NCI-H345 (cell line): ENCODE data around the gene TADA2A.
A peak's percentile ranks its signal among the peaks of the same experiment; 100 is the strongest.

Experiments used
- DNase-seq: peaks from one replicate; lab custom pipeline; 2025; lab: John Stamatoyannopoulos, UW

The TADA2A gene, protein sequence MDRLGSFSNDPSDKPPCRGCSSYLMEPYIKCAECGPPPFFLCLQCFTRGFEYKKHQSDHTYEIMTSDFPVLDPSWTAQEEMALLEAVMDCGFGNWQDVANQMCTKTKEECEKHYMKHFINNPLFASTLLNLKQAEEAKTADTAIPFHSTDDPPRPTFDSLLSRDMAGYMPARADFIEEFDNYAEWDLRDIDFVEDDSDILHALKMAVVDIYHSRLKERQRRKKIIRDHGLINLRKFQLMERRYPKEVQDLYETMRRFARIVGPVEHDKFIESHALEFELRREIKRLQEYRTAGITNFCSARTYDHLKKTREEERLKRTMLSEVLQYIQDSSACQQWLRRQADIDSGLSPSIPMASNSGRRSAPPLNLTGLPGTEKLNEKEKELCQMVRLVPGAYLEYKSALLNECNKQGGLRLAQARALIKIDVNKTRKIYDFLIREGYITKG

DNA sequence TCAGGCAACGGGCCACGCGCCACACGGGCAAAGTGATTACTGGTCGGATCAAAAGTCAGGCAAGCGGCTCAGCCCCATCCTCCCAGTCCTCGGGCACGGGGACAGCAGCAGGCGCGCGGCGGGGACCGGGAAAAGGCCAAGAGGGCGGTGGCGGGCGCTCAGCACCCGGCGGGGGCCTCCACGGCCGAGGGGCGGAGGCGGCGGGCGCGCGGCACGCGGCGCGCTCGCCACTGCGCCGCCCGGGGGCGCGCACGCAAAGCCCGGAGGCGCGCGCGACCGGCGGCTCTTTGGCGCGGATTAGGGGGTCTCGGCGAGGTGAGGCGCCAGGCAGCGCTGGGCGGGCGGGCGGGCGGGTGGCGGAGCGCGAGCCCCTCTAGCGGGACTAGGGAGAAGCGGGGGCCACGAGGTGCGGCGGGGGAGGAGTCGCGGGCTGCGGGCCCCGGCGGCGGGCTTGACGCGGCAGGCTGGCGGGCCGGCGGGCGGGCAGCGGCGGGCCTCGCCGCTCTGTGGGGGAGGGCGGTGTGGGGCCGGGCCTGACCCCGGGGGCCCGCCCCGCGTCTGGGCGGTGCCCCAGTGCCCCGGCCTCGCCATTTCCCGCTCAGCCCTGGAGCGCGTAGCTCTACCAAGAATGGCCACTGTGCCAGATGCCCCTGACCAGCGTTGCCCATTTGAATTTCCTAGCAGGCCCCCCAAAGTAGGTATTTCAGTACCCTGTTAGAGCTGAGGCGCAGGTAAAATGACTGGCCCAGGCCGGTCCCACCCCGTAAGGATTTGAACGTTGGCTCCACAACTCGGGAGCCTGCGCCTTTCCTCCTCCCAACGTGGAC lies at the start of gene TADA2A, which contains the start of gene ACACA:
Gene TADA2A, plus strand, starts transcription at position 252 of the 827 bp plus-strand sequence. CDS start 4,480 bp downstream, outside the sequence.
Gene ACACA, minus strand, starts transcription at position 202 of the 827 bp plus-strand sequence. CDS start 537 bp downstream, outside the sequence.
- DNase-seq: peak; percentile 83

DNA sequence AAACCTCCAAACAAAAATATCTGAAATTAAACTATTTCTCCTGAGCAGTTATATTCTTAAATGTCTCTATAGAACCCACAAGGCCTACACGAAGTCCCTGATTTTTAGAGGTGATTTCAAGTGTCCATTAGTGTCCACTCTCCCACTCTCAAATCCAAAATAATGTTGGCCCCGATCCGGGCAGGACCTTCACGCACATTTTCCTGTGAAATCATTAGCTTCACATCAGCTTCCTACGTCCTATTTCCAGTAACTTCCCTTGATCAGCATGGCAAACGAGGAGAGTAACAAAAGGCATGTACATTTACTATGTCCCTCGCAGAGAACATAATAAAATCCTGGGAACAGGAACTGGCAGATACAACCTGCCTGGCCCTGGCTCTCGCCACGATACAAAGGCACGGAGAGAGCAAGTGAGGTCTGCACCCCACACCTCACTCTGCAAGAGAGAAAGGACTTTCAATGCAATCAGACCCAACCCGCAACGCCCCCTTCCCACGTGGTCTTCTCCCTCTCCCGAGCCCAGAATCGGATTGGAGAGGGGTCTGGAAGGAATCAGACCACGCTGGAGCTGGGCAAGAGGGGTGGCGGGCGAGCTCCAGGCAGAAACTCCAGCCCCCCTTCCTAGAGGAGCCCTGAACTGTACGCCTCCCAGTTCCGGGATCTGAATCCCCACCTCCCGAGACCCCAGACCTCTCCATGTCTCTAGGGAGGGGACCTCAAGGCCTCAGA lies 48.4 kb upstream of the TADA2A start:
- DNase-seq: peak; percentile 65

DNA sequence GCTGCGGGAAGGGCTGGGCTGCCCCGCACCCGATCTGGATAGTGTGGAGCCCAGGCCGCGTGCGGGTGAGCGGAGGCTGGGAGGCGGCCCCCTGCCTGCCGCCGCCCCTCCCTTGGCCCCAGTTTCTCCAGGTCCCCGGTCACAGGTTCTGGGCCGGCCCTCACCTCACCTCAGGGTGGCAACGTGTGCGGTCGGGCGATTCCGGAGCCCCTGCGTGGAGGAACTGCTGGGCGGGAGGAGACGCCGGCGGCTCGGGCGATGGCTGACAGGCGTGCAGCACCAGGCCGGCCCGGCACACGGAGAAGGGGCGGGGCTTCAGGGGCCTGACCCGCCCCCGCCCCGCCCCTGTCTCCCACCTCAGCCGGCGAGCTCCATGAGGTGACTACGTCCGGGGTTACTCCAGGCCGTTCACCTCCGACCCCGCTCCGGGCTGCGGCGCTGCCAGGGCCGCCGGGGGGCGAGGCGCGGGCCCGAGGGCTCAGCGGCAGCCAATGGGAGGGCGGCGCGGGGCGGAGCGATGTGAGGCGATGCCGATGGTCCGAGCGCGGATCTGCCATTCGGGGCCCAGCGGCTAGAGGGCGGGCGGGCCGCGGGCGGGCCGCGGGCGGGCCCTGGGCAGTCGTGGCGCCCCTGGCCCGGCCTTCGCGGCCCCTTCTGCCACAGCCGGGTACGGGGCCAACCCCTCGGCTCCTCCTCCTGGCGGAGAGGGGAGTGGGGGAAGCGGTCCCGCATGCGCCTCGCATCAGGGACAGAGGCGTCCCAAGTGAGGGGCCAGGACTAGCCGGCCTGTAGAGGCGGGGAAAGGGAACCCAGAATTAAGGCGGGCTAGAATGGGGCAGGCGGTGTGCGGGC lies 47.6 kb upstream of the TADA2A start:
- peak; percentile 79 for DNase-seq

DNA sequence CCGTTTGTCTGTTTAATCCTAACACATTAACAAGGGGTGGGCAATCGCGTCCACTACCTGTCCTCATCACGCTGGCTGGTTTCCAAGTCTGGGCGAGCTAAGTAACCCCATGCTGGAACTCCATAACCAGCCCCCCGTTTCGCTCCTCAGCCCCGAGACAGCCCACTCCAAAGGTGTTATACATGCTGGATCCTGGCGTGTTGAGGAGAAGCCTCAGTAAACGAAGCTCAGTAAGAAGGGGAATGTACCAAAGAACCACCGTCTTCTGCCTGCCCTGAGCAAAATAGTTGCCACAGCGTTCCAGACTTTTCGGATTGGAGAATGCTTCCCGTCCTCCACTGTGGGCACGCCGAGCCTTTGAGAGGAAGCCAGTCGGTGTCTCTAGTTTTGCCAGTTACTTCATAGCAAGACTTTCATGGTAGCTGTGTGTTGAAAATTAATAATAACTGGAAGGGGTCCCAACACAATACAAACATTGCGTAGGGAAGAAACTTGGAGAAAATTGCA lies 47.0 kb upstream of the TADA2A start:
- DNase-seq: no peak

DNA sequence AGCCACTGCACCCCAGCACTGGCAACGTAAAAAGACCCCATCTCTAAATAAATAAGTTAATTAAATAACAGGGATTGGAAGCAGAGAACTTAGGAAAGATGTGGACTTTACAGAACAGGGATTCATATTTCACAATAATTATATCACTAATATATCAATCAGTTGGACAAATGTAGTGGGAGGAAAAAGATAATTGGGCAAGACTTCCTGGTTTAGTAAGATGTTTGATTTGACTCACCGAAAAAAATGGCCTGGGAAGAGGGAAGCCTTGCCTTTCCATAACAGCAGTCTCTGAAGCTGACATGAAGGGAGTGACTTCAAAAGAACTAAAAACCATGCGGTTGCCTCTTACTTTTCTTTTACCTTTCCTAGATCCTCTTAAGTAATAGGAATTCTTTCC lies 46.1 kb upstream of the TADA2A start:
- DNase-seq: no peak

DNA sequence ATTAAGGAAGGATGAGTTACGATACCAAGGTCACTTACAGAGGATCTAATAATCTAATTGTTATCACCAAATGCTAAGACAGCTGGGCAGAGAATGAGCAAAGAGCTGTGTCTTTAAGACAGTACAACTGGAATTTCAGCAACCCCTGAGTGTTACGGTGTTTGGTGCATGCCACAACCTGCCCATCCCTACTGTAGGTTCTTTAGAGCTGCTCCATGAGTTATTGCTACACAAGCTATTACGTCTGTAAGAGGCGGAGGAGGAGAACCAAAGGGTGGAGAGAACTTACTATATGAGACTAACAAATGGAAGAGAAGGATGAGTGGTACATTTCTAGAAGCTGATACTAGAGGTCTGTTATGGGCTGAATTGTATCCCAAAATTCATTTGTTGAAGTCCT lies 45.1 kb upstream of the TADA2A start:
- DNase-seq: no peak

DNA sequence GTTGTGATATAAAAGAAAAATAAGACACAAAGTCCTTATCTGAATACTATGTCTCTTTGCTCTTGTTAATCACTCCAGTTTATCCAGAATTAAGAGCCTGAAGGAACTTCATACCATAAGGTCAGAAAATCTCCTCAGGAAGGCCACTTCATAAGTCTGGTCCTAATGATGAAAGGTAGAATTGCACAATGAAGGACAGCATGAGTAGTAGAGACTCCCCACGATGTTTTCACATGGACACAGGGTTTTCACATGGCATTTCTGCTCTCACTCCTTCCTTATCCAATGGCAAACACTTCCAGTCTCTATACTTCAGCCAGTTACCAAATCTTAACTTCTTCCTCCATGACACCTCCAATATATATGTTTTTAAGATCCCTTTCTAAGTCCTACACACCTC lies 41.1 kb upstream of the TADA2A start:
- DNase-seq: no peak

DNA sequence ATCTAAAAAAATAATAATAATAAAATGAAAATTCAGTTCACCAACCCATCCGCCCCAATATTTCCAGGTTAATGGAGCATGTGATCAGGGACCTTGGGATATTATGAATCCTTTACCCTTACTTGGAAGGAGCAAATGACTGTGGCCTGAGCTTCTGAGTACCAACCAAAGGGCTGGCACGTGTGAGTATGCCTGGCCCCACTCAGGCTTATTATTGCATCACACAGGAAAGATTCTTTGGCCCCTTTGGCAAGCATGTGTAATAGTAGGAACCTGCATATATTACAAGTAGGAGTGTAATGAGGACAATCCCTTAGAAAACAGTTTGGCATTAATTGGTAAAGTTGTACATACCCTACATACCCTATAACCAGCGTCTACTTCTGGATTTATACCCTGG lies 38.1 kb upstream of the TADA2A start:
- DNase-seq: no peak

DNA sequence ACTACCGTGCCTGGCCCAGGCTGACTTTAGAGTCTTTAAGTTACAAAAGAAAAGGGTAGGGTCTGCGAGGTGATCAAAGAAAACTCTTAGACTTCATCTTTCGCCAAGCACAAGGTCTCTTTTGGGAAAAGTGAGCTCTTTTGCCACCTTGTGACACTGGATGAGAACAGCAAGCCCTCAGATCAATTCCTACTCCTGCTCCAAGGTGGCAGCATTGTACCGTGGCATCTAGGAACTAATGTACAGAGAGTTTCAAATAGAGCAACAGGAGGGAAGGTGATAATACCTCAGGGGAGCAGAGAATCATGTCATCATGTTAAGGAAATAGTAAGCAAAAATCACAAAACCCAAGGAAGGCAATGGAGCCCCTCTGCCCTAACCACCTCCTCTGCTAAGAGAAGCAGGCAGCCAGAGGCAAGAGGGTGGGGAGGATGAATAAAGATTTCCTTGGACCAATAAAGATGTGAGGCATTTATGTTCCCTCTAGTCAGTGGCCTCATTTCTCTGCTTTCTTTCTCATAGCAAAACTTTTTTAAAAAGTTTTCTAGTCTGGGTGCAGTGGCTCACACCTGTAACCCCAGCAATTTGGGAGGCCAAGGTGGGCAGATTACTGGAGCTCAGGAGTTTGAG lies 33.0 kb upstream of the TADA2A start:
- DNase-seq: peak; percentile 67

DNA sequence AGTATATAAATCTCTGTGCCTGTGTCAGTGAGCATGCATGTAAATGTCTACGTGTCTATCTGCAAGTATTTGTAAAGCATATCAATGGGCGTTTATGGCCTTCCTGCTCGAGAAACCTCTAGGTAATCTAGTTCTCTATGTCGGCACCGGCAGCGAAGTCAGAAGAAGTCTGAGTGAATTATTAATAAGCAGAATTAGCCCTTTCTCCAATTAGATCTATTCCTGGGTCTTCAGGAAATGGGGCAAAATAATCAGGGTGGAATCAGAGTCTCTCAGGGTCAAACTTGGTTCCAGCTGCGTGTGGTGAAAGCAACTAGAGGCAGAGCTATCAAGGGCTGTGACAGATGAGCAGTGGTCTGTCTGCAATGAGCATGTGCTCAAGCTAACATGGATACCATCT lies 31.0 kb upstream of the TADA2A start, which contains the start of gene C17orf78:
Gene C17orf78, plus strand, starts transcription at position 280 of the 400 bp plus-strand sequence. Its CDS starts 108 bp downstream, at position 388.
- DNase-seq: no peak

DNA sequence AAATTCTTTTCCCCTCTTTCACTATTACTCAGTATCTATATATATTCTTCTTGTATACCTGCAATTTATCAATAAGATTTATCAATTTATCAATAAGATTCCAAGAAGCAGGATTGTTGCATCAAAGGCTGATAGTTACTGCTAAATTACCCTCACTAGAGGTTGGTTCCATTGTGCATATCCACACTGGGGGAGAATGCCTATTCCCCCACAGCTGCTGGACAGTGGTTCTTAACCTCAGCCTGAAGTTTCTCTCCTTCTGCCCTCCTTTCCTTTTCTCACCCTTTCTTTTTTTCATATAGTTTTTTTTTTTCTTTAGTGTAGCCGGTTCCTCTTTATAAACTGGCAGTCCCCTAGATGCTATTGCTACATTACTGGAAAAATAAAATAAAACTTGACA lies 24.6 kb upstream of the TADA2A start:
- no peak for DNase-seq

DNA sequence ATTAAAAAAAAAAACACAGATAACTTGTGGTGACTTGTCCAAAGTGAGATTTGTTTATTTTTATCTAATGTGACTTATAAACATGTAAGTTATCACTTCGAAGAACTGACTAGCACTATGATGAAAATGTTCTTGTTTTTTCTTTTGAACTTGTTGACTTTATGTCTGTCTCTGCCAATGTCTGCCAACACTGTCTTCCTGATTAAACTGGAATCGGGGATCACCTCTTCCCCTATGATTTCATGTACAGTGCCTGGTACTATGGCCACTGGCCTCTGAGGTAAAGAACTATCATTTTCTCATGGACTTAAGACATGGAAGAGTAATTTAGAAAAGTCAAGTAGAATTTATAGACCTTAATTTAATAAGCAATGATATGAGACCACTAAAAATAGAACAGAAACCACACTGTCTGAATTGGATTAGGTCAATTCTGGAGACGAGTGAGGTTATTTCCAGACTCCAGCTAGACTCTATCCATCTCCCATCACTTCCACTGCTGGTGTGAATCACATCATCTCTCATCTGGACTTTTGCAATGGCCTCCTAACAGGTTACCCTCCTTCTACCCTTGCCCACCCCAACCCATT lies 22.0 kb upstream of the TADA2A start:
- no peak for DNase-seq

DNA sequence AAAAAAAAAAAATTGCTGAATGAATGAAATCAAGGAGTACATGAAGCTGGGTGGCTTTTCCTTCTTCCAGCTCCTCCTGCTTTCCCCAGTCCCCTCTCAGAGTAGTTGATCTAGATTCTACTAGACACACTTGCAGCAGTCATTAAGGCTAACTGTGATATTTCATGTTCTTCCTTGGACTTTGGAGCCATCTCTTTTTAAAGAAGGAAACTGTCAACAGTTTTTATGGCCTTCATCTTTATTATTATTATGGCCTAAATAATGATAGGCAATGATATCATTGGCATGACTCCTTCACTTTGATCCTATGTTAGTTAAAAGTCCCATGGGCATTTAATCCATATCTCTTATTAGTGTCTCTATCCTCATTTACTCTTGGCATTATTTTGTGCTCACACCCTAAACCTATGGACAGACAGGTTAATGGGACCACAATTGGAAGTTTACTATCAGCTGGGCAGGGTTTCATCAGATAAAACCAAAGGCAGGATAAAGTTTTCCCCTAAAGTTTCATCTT lies 21.2 kb upstream of the TADA2A start:
- no peak for DNase-seq

DNA sequence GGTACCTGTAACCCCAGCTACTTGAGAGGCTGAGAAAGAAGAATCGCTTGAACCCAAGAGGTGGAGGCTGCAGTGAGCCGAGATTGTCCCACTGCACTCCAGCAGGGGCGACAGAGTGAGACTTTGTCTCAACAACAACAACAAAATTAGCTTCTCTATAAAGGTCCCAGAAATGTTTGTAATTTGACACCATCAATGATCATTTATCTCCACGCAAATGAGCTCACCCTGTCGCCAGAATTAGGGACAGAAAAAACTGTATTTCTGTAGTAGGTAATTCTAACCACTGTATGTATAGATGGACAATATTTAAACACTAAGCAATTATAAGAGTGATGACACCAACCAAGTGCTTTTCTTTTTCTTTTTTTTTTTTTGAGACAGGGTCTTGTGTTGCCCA lies 20.2 kb upstream of the TADA2A start:
- DNase-seq: no peak

DNA sequence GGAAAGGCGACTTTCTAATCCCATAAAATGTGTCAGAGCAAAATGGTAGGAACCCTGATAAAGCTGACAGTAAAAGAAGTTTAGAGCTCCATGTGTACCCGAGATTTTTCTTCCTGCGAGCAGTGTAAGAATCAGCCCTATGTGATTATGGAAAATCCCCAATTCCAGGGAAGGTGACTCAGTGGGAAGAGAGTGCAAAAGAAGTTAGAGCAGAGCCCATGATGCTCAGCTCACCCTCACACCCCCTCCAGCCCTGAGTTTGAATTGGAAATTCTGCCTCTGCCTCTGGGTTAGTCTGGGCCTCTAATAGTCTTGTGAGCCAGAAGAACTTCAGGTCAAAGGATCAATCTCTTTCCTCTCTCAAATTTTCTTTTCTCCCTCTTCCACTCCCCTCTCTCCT lies 18.4 kb upstream of the TADA2A start:
- DNase-seq: no peak

DNA sequence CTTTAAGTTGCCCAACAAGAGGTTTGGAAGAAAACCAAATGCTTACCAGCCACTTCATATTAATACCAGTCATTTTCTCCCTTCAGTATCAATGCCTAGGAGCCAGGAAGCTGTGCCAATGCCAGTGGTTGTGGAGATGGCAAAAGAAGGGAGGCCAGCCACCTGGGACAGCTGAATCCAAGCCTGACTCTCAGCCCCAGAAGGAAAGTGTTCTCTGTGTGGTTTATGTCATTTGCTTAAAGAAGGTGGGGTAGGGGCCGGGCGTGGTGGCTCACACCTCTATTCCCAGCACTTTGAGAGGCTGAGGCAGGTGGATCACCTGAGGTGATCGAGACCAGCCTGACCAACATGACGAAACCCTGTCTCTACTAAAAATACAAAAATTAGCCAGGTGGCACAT lies 17.5 kb upstream of the TADA2A start:
- DNase-seq: no peak

DNA sequence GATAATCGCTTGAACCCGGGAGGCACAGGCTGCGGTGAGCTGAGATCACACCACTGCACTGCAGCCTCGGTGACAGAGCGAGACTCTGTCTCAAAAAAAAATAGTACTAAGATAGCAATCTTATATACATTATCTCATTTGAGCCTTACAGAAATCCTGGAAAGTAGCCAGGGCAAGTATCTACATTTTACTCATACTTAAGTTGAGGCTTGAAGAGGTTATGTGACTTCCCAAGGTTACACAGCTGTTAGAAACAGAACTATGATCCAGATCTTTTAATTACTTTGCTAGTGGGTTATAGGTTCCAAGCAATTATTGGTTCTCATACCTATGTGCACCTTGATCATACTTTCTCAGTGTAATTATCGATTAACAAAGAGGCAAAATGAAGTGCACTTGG lies 15.5 kb upstream of the TADA2A start:
- no peak for DNase-seq

DNA sequence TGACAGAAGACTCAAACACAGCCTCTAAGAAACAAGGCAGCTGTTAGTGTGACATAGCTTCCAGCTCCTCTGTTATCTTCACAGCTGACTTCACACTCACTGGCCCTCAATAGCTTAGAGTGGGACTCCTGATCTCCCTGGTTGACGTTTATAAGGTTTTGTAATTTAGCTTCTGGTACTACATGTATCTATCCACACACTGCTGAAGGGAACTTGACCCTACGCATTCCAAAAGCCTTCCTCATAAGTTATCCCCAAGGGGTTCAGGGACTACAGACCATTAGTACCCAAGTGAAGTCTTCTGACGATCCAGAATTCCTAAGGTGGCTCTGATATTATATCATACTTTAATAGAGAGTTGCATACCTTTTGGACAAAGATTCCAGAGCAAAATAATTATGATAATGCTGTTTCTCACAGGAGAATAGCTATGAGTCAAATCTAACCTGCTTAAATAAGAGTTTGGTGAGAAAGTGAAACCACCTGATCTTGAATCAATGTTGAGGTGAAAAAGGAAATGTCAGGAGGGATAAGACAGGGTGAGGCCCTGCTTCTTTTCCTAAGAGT lies 14.6 kb upstream of the TADA2A start:
- no peak for DNase-seq

DNA sequence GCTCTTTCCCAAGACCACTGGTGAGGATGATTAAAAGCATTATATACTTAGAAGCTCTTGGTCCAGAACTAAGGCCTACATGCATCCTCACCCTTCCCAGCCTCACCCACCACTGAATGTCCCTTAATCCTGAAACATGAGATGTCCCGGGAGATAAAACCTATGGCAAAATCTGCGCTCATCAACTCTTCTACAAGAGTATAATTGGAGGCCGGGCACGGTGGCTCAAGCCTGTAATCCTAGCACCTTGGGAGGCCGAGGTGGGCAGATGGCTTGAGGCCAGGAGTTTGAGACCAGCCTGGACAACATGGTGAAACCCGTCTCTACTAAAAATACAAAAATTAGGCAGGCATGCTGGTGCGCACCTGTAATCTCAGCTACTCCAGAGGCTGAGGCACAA lies 13.3 kb upstream of the TADA2A start:
- no peak for DNase-seq
